ENCODE measurements around the gene ERC2. TPM values are rescaled to one million over a fixed set of nuclear protein-coding genes. Genes with fewer than 3 reads are reported as not detected.

The ERC2 gene
- total and polyA plus RNA-seq, 2 of the 13 experiments (the other 11 are each of a cell fraction or from before 2014, with no cell fraction given) = 0.16 to 0.22 TPM

GRCh38 chr3:55879901-55880331 is 588.4 kb downstream of the ERC2 start (continued):
- no peak for TF ChIP-seq ZNF563 (CRISPR knock-in tag; IDR thresholded peaks at IDR 0.05)
- no peak for TF ChIP-seq SYNCRIP (IDR thresholded peaks at IDR 0.05; ENCODE audit: insufficient read depth, low read depth, low read length)
- TF ChIP-seq ZNF20 (CRISPR knock-in tag; IDR thresholded peaks at IDR 0.05) = no peak
- TF ChIP-seq ZNF207 (IDR thresholded peaks at IDR 0.05; ENCODE audit: borderline replicate concordance) = no peak
- TF ChIP-seq IRX3 (CRISPR knock-in tag; IDR thresholded peaks at IDR 0.05; ENCODE audit: borderline replicate concordance, low read depth) = no peak
- TF ChIP-seq, protein P1, sequence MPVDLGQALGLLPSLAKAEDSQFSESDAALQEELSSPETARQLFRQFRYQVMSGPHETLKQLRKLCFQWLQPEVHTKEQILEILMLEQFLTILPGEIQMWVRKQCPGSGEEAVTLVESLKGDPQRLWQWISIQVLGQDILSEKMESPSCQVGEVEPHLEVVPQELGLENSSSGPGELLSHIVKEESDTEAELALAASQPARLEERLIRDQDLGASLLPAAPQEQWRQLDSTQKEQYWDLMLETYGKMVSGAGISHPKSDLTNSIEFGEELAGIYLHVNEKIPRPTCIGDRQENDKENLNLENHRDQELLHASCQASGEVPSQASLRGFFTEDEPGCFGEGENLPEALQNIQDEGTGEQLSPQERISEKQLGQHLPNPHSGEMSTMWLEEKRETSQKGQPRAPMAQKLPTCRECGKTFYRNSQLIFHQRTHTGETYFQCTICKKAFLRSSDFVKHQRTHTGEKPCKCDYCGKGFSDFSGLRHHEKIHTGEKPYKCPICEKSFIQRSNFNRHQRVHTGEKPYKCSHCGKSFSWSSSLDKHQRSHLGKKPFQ (CRISPR knock-in tag; IDR thresholded peaks at IDR 0.05; ENCODE audit: insufficient replicate concordance) = no peak
- TF ChIP-seq ZNF800 (CRISPR knock-in tag; IDR thresholded peaks at IDR 0.05) = no peak

DNA sequence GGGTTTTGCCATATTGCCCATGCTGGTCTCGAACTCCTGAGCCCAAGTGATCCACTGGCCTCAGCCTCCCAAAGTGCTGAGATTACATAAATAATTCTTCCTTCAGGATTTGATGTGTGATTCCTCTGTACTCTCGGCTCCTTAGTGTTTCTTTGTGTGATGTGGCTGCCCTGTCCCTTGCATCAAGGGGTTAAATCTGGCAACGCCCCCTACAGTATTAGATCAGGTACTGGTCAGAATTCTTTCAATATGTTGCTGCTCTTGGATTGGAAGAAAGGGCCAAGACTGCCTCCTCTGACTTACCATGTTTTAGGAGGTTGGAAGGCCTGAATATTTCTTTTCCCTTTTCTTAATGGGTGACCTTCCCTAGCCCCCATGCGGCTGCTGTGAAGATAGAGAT is 590.6 kb downstream of the ERC2 start:
- in situ Hi-C loops (cut with HindIII; ENCODE audit: extremely low pct_ligation_motif_present, low pct_unique_long_range_greater_than_20kb) = no loop called here
- POLR2A ChIA-PET = no interaction called here
- Histone ChIP-seq H3K4me1 (ENCODE audit: insufficient read depth, low read length) (no peaks in the 10 kb centered on the region), H2AFZ (ENCODE audit: low read length) (no peak overlapping the region), H3K36me3 (replicated peaks in 1 of 2; ENCODE audit: control insufficient read depth in 1 of 2, insufficient read depth in 2 of 2, low read length in 2 of 2) (no peaks in the 10 kb centered on the region), H3K27me3 (ENCODE audit: control insufficient read depth in 1 of 2, insufficient read depth in 2 of 2, low read length in 2 of 2) (no peaks in the 10 kb centered on the region), H3K27ac (ENCODE audit: extremely low read length, insufficient read depth, low read length) (no peak overlapping the region), H3K9me3 (ENCODE audit: low read length) (no peaks in the 10 kb centered on the region), H3K4me3 (replicated peaks in 1 of 3; ENCODE audit: insufficient read depth in 1 of 3, low read depth in 2 of 3, low read length in 3 of 3) (no peak overlapping the region), H3K9ac (ENCODE audit: insufficient read depth, low read depth, low read length) (no peak overlapping the region), H3K79me2 (ENCODE audit: insufficient read depth, low read length) (no peaks in the 10 kb centered on the region), H3K4me2 (ENCODE audit: low read depth, low read length) (no peak overlapping the region), H4K20me1 (ENCODE audit: insufficient read depth, low read length) (no peaks in the 10 kb centered on the region)
- CTCF ChIA-PET (ENCODE audit: low intra/inter-chr PET ratio, low total read pairs) = no interaction called here
- intact Hi-C loops (cut with micrococcal nuclease; ENCODE audit: unreplicated experiment) = no loop called here
- DNase-seq (ENCODE audit: low spot score) = no peak
- no peak for ATAC-seq
- no peak for FAIRE-seq
- TF ChIP-seq GATAD2A (CRISPR knock-in tag; IDR thresholded peaks at IDR 0.05) = no peak
- no peak for TF ChIP-seq SPEN (CRISPR knock-in tag; IDR thresholded peaks at IDR 0.05; ENCODE audit: low read depth)
- TF ChIP-seq, protein P2, sequence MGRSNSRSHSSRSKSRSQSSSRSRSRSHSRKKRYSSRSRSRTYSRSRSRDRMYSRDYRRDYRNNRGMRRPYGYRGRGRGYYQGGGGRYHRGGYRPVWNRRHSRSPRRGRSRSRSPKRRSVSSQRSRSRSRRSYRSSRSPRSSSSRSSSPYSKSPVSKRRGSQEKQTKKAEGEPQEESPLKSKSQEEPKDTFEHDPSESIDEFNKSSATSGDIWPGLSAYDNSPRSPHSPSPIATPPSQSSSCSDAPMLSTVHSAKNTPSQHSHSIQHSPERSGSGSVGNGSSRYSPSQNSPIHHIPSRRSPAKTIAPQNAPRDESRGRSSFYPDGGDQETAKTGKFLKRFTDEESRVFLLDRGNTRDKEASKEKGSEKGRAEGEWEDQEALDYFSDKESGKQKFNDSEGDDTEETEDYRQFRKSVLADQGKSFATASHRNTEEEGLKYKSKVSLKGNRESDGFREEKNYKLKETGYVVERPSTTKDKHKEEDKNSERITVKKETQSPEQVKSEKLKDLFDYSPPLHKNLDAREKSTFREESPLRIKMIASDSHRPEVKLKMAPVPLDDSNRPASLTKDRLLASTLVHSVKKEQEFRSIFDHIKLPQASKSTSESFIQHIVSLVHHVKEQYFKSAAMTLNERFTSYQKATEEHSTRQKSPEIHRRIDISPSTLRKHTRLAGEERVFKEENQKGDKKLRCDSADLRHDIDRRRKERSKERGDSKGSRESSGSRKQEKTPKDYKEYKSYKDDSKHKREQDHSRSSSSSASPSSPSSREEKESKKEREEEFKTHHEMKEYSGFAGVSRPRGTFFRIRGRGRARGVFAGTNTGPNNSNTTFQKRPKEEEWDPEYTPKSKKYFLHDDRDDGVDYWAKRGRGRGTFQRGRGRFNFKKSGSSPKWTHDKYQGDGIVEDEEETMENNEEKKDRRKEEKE (IDR thresholded peaks at IDR 0.05) = no peak
- peak; percentile 83 for TF ChIP-seq ZNF652 (CRISPR knock-in tag; IDR thresholded peaks at IDR 0.05; ENCODE audit: borderline replicate concordance, low read depth)
- no peak for TF ChIP-seq KMT2A (CRISPR knock-in tag; IDR thresholded peaks at IDR 0.05)
- TF ChIP-seq ZNF280D (CRISPR knock-in tag; IDR thresholded peaks at IDR 0.05) = no peak
- no peak for TF ChIP-seq ZKSCAN5 (CRISPR knock-in tag; IDR thresholded peaks at IDR 0.05)
- 10% methylated on average over 4 of the region's 4 CpGs for WGBS (ENCODE audit: low lambda C conversion rate)
- BruUV-seq (replicated peaks) = no TSS peak
